22Rv1 (cell line): ENCODE results near the gene TLE1.

Experiments used
- H3K27ac ChIP-seq: fragments of 450-650 bp; 2 replicates; pipeline ENCODE4 v1.5.1; 2017
- CTCF ChIP-seq: fragments of 450-650 bp; IDR thresholded peaks from 2 replicates; pipeline ENCODE4 v1.5.1; 2017; ENCODE audit warnings: mild to moderate bottlenecking
- ZFX ChIP-seq: fragments of 450-650 bp; IDR thresholded peaks from 2 replicates; pipeline ENCODE4 v1.6.1; 2017; ENCODE audit warnings: antibody characterized with exemption, borderline replicate concordance

TLE1 gene

GRCh38 chr9:81719972-81720371 lies 30.6 kb upstream of the TLE1 start:
- H3K27ac ChIP-seq: no peak overlapping the region
- TF ChIP-seq CTCF (no peak), ZFX (no peak)

- peak overlapping the region; percentile 54 for H3K27ac ChIP-seq
- TF ChIP-seq CTCF: no peak
- TF ChIP-seq ZFX: no peak
These were observed 28.9 kb upstream of the TLE1 start for GRCh38 chr9:81718244-81718643.

DNA sequence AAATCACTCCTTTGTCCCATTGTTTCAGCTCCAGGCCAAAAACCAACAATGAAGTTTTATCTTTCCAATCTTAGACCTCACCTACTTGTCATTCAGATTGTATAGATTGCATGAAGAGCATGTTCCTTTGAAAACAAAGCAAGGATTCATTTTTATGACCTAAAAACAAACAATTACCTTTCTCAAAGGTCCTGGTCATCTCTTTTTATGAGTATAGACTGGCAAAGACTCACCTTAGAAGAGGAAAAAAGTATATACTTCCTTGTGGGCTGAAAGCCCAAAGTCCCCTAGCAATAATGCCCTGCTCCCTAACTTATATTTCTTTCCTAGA lies 28.4 kb upstream of the TLE1 start:
- TF ChIP-seq ZFX (no peak), CTCF (no peak)
- H3K27ac ChIP-seq: peak overlapping the region; percentile 54

GRCh38 chr9:81717061-81717746 lies 27.9 kb upstream of the TLE1 start:
- TF ChIP-seq CTCF: no peak
- TF ChIP-seq ZFX: no peak
- peak overlapping the region; percentile 54 for H3K27ac ChIP-seq

DNA sequence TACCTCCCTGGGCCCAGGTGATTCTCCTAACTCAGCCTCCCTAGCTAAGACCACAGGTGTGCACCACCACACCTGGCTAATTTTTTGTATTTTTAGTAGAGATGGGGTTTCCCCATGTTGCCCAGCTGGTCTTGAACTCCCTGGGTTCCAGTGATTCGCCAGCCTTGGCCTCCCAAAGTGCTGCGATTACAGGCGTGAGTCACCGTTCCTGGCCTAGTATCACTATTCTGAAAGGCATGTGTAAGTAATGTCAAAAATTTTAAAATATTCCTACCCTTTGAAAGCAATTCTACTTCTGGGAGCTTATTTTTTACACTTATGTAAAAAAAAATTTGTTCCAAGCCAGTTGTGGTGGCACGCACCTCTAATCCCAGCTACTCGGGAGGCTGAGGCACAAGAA lies 27.1 kb upstream of the TLE1 start:
- H3K27ac ChIP-seq: peak overlapping the region; percentile 54
- TF ChIP-seq CTCF (no peak), ZFX (no peak)

- H3K27ac ChIP-seq: no peak overlapping the region
- no peak for TF ChIP-seq CTCF
- no peak for TF ChIP-seq ZFX
These were observed 16.2 kb upstream of the TLE1 start for GRCh38 chr9:81705578-81705977.

GRCh38 chr9:81694541-81694940 lies 5.2 kb upstream of the TLE1 start:
- no peak for TF ChIP-seq ZFX
- no peak overlapping the region for H3K27ac ChIP-seq

- H3K27ac ChIP-seq: no peak overlapping the region
- TF ChIP-seq CTCF (no peak), ZFX (no peak)
These were observed 4.5 kb upstream of the TLE1 start for GRCh38 chr9:81693671-81694378.
